ENCODE results near the gene PPA2.

GRCh38 chr4:105392858-105393257 is 81.0 kb downstream of the PPA2 start:
- TF ChIP-seq, protein P1, sequence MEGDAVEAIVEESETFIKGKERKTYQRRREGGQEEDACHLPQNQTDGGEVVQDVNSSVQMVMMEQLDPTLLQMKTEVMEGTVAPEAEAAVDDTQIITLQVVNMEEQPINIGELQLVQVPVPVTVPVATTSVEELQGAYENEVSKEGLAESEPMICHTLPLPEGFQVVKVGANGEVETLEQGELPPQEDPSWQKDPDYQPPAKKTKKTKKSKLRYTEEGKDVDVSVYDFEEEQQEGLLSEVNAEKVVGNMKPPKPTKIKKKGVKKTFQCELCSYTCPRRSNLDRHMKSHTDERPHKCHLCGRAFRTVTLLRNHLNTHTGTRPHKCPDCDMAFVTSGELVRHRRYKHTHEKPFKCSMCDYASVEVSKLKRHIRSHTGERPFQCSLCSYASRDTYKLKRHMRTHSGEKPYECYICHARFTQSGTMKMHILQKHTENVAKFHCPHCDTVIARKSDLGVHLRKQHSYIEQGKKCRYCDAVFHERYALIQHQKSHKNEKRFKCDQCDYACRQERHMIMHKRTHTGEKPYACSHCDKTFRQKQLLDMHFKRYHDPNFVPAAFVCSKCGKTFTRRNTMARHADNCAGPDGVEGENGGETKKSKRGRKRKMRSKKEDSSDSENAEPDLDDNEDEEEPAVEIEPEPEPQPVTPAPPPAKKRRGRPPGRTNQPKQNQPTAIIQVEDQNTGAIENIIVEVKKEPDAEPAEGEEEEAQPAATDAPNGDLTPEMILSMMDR (IDR thresholded peaks at IDR 0.05; ENCODE audit: low read depth, low read length, poor library complexity, severe bottlenecking): no peak
- no peak for TF ChIP-seq EZH2phosphoT487 (IDR thresholded peaks at IDR 0.05; ENCODE audit: borderline replicate concordance, low read length)

All from DOHH2 (cell line).